Measurements from ENCODE around the gene ACOT7.

The ACOT7 gene

DNA sequence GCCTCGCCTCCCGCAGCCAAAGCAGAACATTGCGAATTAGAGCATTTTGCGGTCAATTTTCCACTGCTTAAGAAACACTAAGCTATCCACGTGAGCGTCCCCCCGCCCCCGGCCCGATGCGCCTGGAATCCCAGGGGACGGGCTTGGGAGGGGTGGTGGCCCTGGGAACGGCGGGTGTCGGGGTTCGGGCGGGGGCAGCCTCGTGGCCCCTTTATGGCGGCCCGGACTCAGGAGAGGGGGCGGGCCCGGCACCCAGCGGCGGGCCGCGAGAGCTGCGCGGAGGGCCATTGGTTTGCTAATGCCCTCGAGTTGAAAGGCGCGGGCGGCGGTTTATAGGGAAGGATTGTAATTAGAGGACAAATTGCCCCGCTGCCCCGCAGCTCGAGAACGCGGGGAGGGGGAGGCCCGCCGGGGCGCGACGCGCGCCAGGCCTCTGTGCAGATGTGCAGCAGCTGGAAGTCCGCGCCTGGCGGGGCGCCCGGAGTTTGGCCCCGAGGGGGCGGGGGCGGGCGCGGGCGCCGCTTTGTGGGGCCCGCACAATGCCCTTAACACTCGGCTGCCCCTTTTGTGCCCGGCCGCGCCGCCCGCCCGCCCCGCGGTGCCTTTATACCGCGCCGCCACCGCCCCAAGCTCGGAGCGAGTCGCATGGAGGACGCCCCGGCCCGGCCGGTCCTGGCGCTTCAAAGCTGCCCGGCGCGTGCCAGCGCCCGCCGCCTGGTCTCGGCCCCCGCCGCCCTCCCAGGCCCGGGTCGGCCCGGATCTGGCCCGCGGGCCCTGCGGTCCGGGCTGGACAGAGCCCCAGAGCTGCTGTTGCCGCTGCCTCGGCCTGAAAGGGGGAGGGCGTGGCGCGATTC is 151.5 kb downstream of the ACOT7 start:
- TF ChIP-seq, protein P1, sequence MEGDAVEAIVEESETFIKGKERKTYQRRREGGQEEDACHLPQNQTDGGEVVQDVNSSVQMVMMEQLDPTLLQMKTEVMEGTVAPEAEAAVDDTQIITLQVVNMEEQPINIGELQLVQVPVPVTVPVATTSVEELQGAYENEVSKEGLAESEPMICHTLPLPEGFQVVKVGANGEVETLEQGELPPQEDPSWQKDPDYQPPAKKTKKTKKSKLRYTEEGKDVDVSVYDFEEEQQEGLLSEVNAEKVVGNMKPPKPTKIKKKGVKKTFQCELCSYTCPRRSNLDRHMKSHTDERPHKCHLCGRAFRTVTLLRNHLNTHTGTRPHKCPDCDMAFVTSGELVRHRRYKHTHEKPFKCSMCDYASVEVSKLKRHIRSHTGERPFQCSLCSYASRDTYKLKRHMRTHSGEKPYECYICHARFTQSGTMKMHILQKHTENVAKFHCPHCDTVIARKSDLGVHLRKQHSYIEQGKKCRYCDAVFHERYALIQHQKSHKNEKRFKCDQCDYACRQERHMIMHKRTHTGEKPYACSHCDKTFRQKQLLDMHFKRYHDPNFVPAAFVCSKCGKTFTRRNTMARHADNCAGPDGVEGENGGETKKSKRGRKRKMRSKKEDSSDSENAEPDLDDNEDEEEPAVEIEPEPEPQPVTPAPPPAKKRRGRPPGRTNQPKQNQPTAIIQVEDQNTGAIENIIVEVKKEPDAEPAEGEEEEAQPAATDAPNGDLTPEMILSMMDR (IDR thresholded peaks at IDR 0.05; ENCODE audit: borderline replicate concordance, control extremely low read depth, extremely low read depth, insufficient read depth, missing control alignments) = no peak
- DNase-seq (ENCODE audit: low spot score) = no peak
- in situ Hi-C loops (cut with MboI; ENCODE audit: low sequenced_read_pairs, unreplicated experiment) = no loop called here

DNA sequence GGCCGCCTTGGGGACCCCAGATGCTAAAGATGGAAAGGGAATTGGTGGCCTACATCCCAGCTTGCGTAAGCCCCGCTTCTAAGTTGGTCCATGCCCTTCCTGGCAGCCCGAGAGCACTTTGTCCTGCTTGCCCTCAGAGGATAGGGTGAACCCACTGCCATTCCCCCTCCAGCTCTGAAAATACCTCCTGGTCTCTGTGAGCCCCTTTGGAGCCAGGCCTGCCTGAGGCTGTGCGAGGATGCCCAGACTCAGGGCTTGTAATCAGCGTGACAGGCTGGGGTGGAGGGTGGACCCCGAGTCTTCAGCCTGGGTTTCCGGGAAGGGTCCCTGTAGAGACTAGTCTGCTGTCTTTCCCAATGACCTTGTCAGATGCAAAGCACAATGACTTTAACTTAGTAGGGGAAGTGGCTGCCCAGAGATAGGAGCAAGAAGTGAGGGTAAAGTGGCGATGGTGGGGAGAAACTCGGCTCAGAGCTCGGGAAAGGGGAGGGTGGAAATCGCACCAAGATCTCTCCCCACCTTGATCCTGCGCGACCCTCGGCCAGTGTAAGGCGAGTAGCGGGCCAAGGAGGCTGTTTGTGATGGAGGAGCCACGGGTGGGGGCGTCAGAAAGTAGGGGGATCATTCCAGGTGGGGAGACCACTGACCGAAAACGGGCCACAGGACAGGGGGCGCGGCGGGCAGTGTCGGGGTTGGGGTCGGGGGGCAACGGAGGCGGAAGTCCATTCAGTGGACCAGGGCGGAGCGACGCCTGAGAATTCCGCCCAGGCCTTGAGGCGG is 152.3 kb downstream of the ACOT7 start:
- in situ Hi-C loops (cut with MboI; ENCODE audit: low sequenced_read_pairs, unreplicated experiment) = no loop called here
- DNase-seq (ENCODE audit: low spot score) = no peak
- TF ChIP-seq, protein P1 (IDR thresholded peaks at IDR 0.05; ENCODE audit: borderline replicate concordance, control extremely low read depth, extremely low read depth, insufficient read depth, missing control alignments) = no peak

DNA sequence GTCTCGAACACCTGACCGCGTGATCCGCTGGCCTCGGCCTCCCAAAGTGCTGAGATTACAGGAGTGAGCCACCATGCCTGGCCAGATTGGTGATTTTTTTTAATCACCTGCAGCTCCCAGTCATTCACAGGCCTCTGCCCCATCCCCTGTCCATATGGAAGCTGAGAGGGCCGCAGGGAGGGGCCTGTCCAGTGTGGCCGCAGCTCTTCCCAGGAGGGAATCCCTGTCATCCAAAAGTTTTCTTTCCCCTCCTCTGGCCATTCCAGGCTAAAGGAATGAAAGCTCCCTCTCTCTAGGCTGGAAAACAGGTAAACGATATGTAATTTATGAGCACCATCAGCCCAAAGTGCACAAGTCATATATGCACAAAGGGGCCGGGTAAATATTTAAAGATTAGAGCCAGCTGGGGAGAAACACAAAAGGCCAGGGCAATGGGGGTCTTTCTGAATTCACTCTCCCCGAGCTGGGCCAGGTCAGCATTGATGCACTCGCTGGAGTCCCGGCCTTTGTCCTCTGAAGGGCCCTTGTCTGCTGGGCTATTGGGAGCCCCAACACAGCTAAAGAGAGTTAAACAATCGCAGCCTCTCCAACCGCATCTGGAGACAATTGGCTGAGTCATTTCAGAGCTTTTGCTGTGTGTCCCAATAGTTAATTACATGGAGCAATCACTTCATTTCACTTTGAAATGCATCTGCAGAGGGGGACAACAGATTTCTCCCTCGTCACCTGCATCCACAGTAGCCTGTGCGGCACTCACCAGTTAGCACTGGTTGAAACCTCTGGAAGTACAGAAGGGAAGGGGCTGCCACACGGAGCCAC is 153.4 kb downstream of the ACOT7 start:
- TF ChIP-seq, protein P1 (IDR thresholded peaks at IDR 0.05; ENCODE audit: borderline replicate concordance, control extremely low read depth, extremely low read depth, insufficient read depth, missing control alignments) = no peak
- in situ Hi-C loops (cut with MboI; ENCODE audit: low sequenced_read_pairs, unreplicated experiment) = no loop called here
- DNase-seq (ENCODE audit: low spot score) = no peak

DNA sequence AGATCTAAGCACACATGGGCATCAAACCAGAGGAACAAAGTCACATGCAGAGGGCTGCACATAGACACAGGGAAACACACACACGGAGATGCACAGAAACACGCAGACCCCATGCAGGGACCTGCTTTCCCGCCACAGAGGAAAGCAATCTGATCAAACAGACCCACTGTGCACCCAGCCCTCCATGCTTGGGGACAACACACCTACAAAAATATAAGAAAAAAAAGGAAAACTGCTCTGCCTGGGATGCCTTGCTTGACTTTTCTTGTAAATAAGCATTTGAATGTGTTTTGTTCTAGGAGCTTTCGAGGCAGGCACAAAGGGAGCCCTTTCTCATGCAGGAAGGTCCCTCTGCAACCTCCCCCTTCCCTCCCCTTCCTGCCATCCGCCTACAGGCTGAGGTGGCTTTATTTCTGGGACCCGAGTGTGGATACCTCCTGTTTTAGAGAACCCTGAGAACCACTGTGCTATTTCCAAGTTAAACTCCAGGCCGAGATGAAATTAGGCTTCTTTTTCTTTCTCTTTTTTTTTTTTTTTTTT is 154.3 kb downstream of the ACOT7 start:
- TF ChIP-seq, protein P1 (IDR thresholded peaks at IDR 0.05; ENCODE audit: borderline replicate concordance, control extremely low read depth, extremely low read depth, insufficient read depth, missing control alignments) = no peak
- in situ Hi-C loops (cut with MboI; ENCODE audit: low sequenced_read_pairs, unreplicated experiment) = no loop called here
- no peak for DNase-seq (ENCODE audit: low spot score)

DNA sequence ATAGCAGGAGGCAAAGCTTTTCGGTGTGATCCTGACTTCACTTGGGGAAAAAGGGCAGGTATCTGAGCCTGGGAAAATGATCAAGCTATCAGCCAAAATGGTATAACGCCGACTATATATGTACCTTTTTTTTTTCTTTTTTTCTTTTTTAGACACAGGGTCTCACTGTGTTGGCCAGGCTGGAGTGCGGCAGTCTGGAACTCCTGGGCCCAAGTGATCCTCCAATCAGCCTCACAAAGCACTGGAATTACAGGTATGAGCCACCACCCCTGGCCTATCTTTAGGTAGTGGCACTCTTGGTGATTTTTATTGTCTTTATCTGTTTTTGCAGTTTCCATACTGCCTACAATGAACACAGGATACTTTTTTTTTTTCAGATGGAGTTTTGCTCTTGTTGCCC is 156.5 kb downstream of the ACOT7 start:
- DNase-seq (ENCODE audit: low spot score) = no peak
- in situ Hi-C loops (cut with MboI; ENCODE audit: low sequenced_read_pairs, unreplicated experiment) = no loop called here
- TF ChIP-seq, protein P1 (IDR thresholded peaks at IDR 0.05; ENCODE audit: borderline replicate concordance, control extremely low read depth, extremely low read depth, insufficient read depth, missing control alignments) = no peak

DNA sequence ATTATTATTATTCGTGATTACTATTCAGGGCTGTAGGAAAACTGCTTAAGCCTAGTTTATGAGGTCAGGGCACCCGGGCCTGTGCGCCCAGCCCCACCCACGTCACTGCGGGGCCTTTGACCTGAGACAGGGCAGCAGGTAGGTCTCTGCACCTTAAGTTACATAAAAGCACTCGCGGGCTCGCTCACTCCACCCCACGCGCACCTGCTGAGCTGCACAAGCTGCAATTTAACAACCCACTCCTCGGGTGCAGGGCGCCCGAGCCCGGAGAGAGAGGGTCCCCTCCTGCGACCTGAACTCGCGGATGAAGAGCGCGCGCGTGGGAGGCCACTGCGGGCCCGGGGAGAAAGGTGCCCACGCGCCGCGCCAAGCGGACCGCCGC is 158.3 kb downstream of the ACOT7 start:
- DNase-seq (ENCODE audit: low spot score) = no peak
- in situ Hi-C loops (cut with MboI; ENCODE audit: low sequenced_read_pairs, unreplicated experiment) = no loop called here
- TF ChIP-seq, protein P1 (IDR thresholded peaks at IDR 0.05; ENCODE audit: borderline replicate concordance, control extremely low read depth, extremely low read depth, insufficient read depth, missing control alignments) = no peak

All from GM13976 (cell line).